ENCODE measurements around the gene GRK4. TPM values are rescaled to one million over a fixed set of nuclear protein-coding genes. Genes with fewer than 3 reads are reported as not detected.

The GRK4 gene
- total and polyA plus RNA-seq, 10 of the 15 experiments (the other 5 are each of a cell fraction or from before 2014, with no cell fraction given): 1.1 to 4.0 (median 2.5) TPM

DNA sequence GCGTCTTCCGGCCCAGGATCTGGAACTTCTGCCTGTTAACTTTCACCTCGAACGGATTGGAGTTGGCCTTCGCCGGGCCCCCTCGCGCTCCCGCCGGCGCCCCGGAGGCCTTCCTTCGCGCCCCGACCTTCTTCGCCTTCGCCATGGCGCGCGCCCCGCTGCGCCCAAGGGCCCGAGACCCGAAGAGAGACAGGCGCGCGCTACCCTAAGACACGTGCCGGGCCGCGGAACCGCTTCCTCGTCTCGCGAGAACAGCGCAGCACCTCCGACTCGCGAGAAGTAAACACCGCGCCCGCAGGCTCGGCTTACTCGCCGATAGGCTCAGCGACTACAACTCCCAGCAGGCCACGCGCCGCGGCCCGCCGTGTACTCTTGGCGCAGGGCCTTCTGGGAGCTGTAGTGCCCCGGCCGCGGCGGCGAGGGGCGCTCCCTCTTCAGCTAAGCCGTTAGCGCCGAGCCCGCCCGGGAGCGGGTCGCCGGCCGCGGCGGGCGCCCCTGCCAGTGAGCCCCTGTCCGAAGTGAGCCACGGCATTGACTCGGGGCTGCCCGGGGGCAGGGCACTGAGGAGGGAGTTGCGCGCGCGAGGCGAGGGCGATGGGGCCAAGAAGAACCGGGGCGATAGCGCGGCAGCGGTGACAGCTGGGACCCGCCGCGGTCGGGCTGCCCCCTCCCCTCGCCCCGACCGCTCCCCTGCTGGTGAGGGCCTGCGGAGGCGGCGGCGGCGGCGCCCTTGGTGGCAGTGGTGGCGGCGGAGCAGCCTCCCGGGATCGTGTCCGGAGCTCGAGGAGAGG lies at the start of gene GRK4, which contains the start of gene NOP14 (continued):
- TF ChIP-seq ESRRA (IDR thresholded peaks at IDR 0.05; ENCODE audit: low read length): no peak
- peak; percentile 82; the same call in 1 of the 2 replicates for TF ChIP-seq ZNF207 (IDR thresholded peaks at IDR 0.05; ENCODE audit: borderline replicate concordance)
- TF ChIP-seq, protein P1, sequence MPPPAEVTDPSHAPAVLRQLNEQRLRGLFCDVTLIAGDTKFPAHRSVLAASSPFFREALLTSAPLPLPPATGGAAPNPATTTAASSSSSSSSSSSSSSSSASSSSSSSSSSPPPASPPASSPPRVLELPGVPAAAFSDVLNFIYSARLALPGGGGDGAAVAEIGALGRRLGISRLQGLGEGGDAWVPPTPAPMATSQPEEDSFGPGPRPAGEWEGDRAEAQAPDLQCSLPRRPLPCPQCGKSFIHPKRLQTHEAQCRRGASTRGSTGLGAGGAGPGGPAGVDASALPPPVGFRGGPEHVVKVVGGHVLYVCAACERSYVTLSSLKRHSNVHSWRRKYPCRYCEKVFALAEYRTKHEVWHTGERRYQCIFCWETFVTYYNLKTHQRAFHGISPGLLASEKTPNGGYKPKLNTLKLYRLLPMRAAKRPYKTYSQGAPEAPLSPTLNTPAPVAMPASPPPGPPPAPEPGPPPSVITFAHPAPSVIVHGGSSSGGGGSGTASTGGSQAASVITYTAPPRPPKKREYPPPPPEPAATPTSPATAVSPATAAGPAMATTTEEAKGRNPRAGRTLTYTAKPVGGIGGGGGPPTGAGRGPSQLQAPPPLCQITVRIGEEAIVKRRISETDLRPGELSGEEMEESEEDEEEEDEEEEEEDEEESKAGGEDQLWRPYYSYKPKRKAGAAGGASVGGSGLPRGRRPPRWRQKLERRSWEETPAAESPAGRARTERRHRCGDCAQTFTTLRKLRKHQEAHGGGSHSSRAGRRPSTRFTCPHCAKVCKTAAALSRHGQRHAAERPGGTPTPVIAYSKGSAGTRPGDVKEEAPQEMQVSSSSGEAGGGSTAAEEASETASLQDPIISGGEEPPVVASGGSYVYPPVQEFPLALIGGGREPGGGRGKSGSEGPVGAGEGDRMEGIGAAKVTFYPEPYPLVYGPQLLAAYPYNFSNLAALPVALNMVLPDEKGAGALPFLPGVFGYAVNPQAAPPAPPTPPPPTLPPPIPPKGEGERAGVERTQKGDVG (CRISPR knock-in tag; IDR thresholded peaks at IDR 0.05): no peak
- TF ChIP-seq, protein P2, sequence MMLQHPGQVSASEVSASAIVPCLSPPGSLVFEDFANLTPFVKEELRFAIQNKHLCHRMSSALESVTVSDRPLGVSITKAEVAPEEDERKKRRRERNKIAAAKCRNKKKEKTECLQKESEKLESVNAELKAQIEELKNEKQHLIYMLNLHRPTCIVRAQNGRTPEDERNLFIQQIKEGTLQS (IDR thresholded peaks at IDR 0.05; ENCODE audit: borderline replicate concordance, extremely low read depth, low read depth, low read length): peak; percentile 37; the same call in 1 of the 2 replicates
- peak; percentile 87 for TF ChIP-seq NR2C1 (IDR thresholded peaks at IDR 0.05)
- TF ChIP-seq SUPT20H (IDR thresholded peaks at IDR 0.05; ENCODE audit: borderline replicate concordance, control insufficient read depth, low read depth, low read length): no peak
- TF ChIP-seq, protein P3, sequence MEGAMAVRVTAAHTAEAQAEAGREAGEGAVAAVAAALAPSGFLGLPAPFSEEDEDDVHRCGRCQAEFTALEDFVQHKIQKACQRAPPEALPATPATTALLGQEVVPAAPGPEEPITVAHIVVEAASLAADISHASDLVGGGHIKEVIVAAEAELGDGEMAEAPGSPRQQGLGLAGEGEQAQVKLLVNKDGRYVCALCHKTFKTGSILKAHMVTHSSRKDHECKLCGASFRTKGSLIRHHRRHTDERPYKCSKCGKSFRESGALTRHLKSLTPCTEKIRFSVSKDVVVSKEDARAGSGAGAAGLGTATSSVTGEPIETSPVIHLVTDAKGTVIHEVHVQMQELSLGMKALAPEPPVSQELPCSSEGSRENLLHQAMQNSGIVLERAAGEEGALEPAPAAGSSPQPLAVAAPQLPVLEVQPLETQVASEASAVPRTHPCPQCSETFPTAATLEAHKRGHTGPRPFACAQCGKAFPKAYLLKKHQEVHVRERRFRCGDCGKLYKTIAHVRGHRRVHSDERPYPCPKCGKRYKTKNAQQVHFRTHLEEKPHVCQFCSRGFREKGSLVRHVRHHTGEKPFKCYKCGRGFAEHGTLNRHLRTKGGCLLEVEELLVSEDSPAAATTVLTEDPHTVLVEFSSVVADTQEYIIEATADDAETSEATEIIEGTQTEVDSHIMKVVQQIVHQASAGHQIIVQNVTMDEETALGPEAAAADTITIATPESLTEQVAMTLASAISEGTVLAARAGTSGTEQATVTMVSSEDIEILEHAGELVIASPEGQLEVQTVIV (IDR thresholded peaks at IDR 0.05; ENCODE audit: borderline replicate concordance, partially characterized antibody): peak; percentile 17
- TF ChIP-seq IRF4 (IDR thresholded peaks at IDR 0.05; ENCODE audit: low read depth, low read length): no peak
- no peak for TF ChIP-seq CBX3 (IDR thresholded peaks at IDR 0.05; ENCODE audit: borderline replicate concordance, low read depth)
- no peak for TF ChIP-seq EGR1 (IDR thresholded peaks at IDR 0.05; ENCODE audit: borderline replicate concordance in 1 of 2, low read depth in 2 of 2, low read length in 2 of 2)
- no peak for TF ChIP-seq SUZ12 (IDR thresholded peaks at IDR 0.05; ENCODE audit: unreplicated experiment)
- no peak; the same call in 1 of the 2 replicates for TF ChIP-seq TCF3 (IDR thresholded peaks at IDR 0.05; ENCODE audit: borderline replicate concordance, insufficient read depth, low read depth, low read length)
- TF ChIP-seq BACH1 (IDR thresholded peaks at IDR 0.05; ENCODE audit: borderline replicate concordance): no peak; the same call in 1 of the 2 replicates
- peak; percentile 99 for TF ChIP-seq CBFB (IDR thresholded peaks at IDR 0.05; ENCODE audit: low read depth)
- no peak for TF ChIP-seq HDAC6 (IDR thresholded peaks at IDR 0.05; ENCODE audit: unreplicated experiment)
- TF ChIP-seq DPF2 (IDR thresholded peaks at IDR 0.05): peak; percentile 52; the same call in 1 of the 2 replicates
- TF ChIP-seq EED (IDR thresholded peaks at IDR 0.05; ENCODE audit: low read depth): no peak
- TF ChIP-seq SIN3A (IDR thresholded peaks at IDR 0.05; ENCODE audit: low read depth, low read length): peak; percentile 63
- no peak for TF ChIP-seq RAD21 (IDR thresholded peaks at IDR 0.05; ENCODE audit: insufficient read depth, low read depth, low read length)
- no peak for TF ChIP-seq ZNF24 (IDR thresholded peaks at IDR 0.05)
- peak; percentile 83 for TF ChIP-seq HDAC2 (IDR thresholded peaks at IDR 0.05)
- TF ChIP-seq HDGF (IDR thresholded peaks at IDR 0.05): peak; percentile 41; the same call in 1 of the 2 replicates
- no peak for TF ChIP-seq MTA2 (IDR thresholded peaks at IDR 0.05; ENCODE audit: low read depth)
